OCI-LY7 (cell line): Measurements from ENCODE around the gene CGB5.
"Not testable (repeated sequence)": the region's sequence is repeated elsewhere in the genome, so short reads cannot be mapped to it uniquely, and the experiment has no call there.

ENCODE experiments used
- CTCF ChIP-seq: fragments of 200-600 bp; sonication (generic); conservative IDR thresholded peaks from 2 replicates; pipeline ENCODE4 v1.5.1; 2014; ENCODE audit warnings: mild to moderate bottlenecking, antibody characterized with exemption, low read length, moderate library complexity, mixed read lengths
- EZH2phosphoT487 ChIP-seq: fragments of 200-600 bp; sonication (generic); IDR thresholded peaks from 2 replicates; pipeline ENCODE4 v1.6.1; 2018; ENCODE audit warnings: low read depth, borderline replicate concordance, mild to moderate bottlenecking, mixed run types, antibody characterized with exemption, low read length, moderate library complexity, mixed read lengths

- not testable (repeated sequence) for TF ChIP-seq CTCF, EZH2phosphoT487
Observed at GRCh38 chr19:49049834-49050233, 6.2 kb downstream of the CGB5 start.
